ENCODE measurements around the gene SOCS1. TPM values are rescaled to one million over a fixed set of nuclear protein-coding genes. Genes with fewer than 3 reads are reported as not detected.
A peak's percentile ranks its signal among the peaks of the same experiment; 100 is the strongest.

SOCS1 gene
- total and polyA plus RNA-seq, 4 donors: 13.8 to 39.7 (median 23.6) TPM

DNA sequence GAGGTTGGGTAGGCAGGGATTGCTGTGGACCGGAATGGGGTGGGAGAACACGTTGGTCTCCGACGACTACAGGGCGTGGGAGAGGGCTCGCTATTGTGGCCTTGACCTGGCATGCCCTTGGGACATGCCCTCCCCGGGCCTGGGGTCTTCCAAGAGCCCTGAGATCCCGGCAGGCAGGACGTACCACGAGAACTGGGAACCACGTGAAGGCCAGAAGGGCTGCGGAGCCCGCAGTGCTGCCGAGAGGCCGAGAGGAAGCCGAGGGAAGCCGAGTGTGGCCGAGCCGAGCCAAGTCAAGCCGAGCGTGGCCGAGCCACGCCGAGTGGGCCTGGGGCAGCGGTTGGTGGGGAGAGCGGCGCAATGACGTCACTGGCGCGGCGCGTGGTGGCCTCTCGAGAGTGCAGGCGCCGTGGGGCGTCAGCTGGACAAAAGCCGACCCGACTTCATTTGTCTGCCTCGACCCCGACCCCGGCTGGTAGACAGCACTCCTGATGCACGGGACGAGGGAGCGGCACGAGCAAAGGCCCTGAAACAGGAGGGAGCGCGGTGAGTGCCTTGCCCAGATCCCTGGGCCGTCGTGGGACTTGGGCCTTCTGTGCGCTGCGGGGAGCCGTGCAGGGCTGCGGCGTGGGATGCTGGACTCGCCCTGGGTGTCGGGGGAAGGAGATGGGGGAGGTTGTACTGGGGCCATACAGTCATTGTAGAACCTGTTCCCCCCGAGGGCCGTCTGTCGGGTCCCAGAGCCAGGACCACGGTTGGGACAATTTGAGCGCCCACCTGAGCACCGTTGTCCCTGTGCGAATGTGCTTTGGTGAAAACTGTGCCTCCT is 6.6 kb downstream of the SOCS1 start:
- no peak for ATAC-seq (ENCODE audit: insufficient read depth, low FRiP score)
- TF ChIP-seq, protein P1, sequence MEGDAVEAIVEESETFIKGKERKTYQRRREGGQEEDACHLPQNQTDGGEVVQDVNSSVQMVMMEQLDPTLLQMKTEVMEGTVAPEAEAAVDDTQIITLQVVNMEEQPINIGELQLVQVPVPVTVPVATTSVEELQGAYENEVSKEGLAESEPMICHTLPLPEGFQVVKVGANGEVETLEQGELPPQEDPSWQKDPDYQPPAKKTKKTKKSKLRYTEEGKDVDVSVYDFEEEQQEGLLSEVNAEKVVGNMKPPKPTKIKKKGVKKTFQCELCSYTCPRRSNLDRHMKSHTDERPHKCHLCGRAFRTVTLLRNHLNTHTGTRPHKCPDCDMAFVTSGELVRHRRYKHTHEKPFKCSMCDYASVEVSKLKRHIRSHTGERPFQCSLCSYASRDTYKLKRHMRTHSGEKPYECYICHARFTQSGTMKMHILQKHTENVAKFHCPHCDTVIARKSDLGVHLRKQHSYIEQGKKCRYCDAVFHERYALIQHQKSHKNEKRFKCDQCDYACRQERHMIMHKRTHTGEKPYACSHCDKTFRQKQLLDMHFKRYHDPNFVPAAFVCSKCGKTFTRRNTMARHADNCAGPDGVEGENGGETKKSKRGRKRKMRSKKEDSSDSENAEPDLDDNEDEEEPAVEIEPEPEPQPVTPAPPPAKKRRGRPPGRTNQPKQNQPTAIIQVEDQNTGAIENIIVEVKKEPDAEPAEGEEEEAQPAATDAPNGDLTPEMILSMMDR (IDR thresholded peaks at IDR 0.05; ENCODE audit: control extremely low read depth, extremely low read depth): no peak
- peak in 1 of 3 donors; percentile 16 for DNase-seq

DNA sequence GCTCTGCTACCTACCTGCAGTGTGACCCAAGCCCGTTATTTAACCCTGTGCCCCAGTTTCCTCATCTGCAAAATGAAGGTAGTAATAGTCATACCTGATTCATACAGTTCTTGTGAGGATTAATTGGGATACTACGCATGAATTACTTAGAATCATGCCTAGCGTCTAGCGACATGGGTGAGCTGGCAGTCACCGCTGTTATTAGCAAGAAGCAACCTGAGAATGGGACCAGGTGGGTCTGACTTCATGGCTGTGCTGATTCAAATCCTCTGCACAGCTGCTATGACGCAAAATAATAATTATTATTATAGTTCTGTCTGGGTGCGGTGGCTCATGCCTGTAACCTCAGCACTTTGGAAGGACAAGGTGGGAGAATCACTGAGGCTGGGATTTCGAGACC is 7.9 kb downstream of the SOCS1 start:
- Histone ChIP-seq H3K36me3 (ENCODE audit: control insufficient read depth in 4 of 4, insufficient read depth in 4 of 4, low read length in 4 of 4) (peaks cover 0 to 12% (median 4%) of the 10 kb centered on the region in 4 donors), H3K4me3 (no peak overlapping the region), H3K27me3 (ENCODE audit: control insufficient read depth in 3 of 3, insufficient read depth in 3 of 3, low read length in 2 of 3) (no peaks in the 10 kb centered on the region), H3K27ac (ENCODE audit: low read depth in 1 of 2, low read length in 1 of 2) (no peak overlapping the region), H3K4me1 (ENCODE audit: control insufficient read depth in 5 of 5, insufficient read depth in 5 of 5, low read length in 5 of 5) (peaks cover 0 to 15% (median 2%) of the 10 kb centered on the region in 5 donors), H3K9ac (ENCODE audit: insufficient read depth in 1 of 2, low read length in 2 of 2) (no peak overlapping the region), H3K9me3 (ENCODE audit: control insufficient read depth in 4 of 4, insufficient read depth in 3 of 4, low read length in 3 of 4) (no peaks in the 10 kb centered on the region)
- 93 to 95% methylated on average over 8 of the region's 8 CpGs for WGBS, 2 donors
- DNase-seq (no peak), ATAC-seq (ENCODE audit: insufficient read depth, low FRiP score) (no peak)
- TF ChIP-seq, protein P1 (IDR thresholded peaks at IDR 0.05; ENCODE audit: control extremely low read depth, extremely low read depth): no peak

More for the DNA sequence above, 6.6 kb downstream of the SOCS1 start:
- H3K27me3 ChIP-seq (ENCODE audit: control insufficient read depth in 3 of 3, insufficient read depth in 3 of 3, low read length in 2 of 3): no peaks in the 10 kb centered on the region
- H3K9me3 ChIP-seq (ENCODE audit: control insufficient read depth in 4 of 4, insufficient read depth in 3 of 4, low read length in 3 of 4): no peaks in the 10 kb centered on the region
- H3K27ac ChIP-seq (ENCODE audit: low read depth in 1 of 2, low read length in 1 of 2): no peak overlapping the region
- WGBS, 2 donors: 94 to 95% methylated on average over 63 of the region's 63 CpGs
- H3K4me1 ChIP-seq (ENCODE audit: control insufficient read depth in 5 of 5, insufficient read depth in 5 of 5, low read length in 5 of 5): peaks cover 0 to 26% (median 4%) of the 10 kb centered on the region in 5 donors
- no peak overlapping the region for H3K9ac ChIP-seq (ENCODE audit: insufficient read depth in 1 of 2, low read length in 2 of 2)
- peaks cover 0 to 25% (median 10%) of the 10 kb centered on the region in 4 donors for H3K36me3 ChIP-seq (ENCODE audit: control insufficient read depth in 4 of 4, insufficient read depth in 4 of 4, low read length in 4 of 4)
- no peak overlapping the region for H3K4me3 ChIP-seq

DNA sequence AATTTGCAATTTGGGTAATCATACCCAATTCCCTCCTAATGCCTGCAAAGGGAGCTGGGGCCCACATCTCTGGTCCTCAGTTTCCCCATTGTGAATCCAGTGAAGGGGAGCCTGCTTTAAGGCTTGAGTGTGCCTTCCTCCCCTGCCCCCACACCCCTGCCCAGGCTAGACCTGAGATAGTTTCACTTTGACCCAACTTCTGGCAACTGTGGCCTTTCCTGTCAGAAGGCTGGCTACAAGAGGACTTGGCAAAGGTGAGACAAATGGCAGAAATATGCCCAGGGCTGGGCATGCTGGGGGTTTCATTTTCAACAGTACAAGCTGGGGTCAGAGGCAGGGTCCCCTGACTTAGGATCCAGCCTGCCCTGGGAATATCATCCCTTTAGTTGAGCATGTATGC is 10.0 kb downstream of the SOCS1 start:
- TF ChIP-seq, protein P1 (IDR thresholded peaks at IDR 0.05; ENCODE audit: control extremely low read depth, extremely low read depth): no peak
- Histone ChIP-seq H3K27me3 (ENCODE audit: control insufficient read depth in 3 of 3, insufficient read depth in 3 of 3, low read length in 2 of 3) (no peaks in the 10 kb centered on the region), H3K27ac (ENCODE audit: low read depth in 1 of 2, low read length in 1 of 2) (no peak overlapping the region), H3K9me3 (ENCODE audit: control insufficient read depth in 4 of 4, insufficient read depth in 3 of 4, low read length in 3 of 4) (no peaks in the 10 kb centered on the region), H3K36me3 (ENCODE audit: control insufficient read depth in 4 of 4, insufficient read depth in 4 of 4, low read length in 4 of 4) (peaks cover 0 to 3% (median 0%) of the 10 kb centered on the region in 4 donors), H3K4me3 (no peak overlapping the region), H3K9ac (ENCODE audit: insufficient read depth in 1 of 2, low read length in 2 of 2) (no peak overlapping the region), H3K4me1 (ENCODE audit: control insufficient read depth in 5 of 5, insufficient read depth in 5 of 5, low read length in 5 of 5) (no peaks in the 10 kb centered on the region)
- no peak for DNase-seq
- ATAC-seq (ENCODE audit: insufficient read depth, low FRiP score): no peak
